ENCODE results near the gene MAP2K3.

DNA sequence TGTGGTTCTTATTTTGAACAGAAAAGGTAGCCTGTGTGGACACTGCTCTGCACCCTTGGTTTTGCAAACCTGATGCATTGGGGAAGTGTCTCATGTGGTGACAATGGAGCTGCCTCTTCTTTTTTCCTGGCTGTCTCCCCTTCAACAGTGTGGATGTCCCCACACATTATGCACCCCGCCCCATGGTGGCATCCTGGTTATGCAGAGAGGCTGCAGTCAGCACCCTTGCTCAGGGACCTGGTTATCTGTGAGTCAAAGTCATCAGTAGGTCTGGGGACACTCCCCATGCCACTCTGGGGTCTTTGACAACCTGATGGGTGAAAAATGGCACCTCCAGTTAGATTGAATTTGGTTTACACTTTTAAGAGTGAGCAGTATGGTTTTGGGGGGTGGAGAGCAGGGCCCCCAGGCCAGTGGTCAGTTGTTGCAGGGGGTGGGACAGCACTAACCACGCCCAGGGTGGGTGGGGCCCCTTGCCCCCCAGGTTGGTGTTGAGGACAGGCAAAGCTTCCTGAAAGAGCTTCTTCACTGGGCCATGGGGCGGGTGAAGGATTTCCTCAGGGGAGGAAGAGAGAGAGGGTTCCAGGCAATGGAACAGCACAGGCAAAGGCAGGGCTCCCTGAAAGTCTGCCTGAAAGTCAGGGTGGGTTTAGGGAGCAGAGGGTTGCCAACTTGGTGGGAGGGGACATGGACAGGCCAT lies 67.0 kb downstream of the MAP2K3 start:
- TF ChIP-seq EED (IDR thresholded peaks at IDR 0.05; ENCODE audit: low read depth) (no peak), POLR2AphosphoS5 (IDR thresholded peaks at IDR 0.05; ENCODE audit: low read length) (no peak)
- TF ChIP-seq, protein P1, sequence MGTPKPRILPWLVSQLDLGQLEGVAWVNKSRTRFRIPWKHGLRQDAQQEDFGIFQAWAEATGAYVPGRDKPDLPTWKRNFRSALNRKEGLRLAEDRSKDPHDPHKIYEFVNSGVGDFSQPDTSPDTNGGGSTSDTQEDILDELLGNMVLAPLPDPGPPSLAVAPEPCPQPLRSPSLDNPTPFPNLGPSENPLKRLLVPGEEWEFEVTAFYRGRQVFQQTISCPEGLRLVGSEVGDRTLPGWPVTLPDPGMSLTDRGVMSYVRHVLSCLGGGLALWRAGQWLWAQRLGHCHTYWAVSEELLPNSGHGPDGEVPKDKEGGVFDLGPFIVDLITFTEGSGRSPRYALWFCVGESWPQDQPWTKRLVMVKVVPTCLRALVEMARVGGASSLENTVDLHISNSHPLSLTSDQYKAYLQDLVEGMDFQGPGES (IDR thresholded peaks at IDR 0.05) = no peak
- TF ChIP-seq, protein P2, sequence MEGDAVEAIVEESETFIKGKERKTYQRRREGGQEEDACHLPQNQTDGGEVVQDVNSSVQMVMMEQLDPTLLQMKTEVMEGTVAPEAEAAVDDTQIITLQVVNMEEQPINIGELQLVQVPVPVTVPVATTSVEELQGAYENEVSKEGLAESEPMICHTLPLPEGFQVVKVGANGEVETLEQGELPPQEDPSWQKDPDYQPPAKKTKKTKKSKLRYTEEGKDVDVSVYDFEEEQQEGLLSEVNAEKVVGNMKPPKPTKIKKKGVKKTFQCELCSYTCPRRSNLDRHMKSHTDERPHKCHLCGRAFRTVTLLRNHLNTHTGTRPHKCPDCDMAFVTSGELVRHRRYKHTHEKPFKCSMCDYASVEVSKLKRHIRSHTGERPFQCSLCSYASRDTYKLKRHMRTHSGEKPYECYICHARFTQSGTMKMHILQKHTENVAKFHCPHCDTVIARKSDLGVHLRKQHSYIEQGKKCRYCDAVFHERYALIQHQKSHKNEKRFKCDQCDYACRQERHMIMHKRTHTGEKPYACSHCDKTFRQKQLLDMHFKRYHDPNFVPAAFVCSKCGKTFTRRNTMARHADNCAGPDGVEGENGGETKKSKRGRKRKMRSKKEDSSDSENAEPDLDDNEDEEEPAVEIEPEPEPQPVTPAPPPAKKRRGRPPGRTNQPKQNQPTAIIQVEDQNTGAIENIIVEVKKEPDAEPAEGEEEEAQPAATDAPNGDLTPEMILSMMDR (IDR thresholded peaks at IDR 0.05 in 2 of 3, conservative IDR thresholded peaks at IDR 0.05 in 1 of 3; ENCODE audit: control insufficient read depth in 2 of 3, extremely low read depth in 1 of 3, insufficient read depth in 1 of 3, low read depth in 3 of 3, low read length in 3 of 3) = no peak
